Activated CD8-positive, alpha-beta T cell treated with anti-CD3 and anti-CD28 coated beads for 36 hours (primary cell): Measurements from ENCODE around the gene ANKRD33B. TPM values are rescaled to one million over a fixed set of nuclear protein-coding genes. Genes with fewer than 3 reads are reported as not detected.

Experiments
- ATAC-seq: fragments of 200-7000 bp; cut with Tn5 transposase; one replicate; pipeline ENCODE4 v1.10.0; 2021; ENCODE audit warnings: mild to moderate bottlenecking, moderate library complexity
- CTCF ChIA-PET: fragments of 350-600 bp; sonication (Branson Sonifier 250); formaldehyde crosslinking; loops from one replicate; lab custom pipeline; 2021; ENCODE audit warnings: antibody characterized with exemption; lab: Charles Lee
- POLR2A ChIA-PET: fragments of 350-600 bp; sonication (Branson Sonifier 250); formaldehyde crosslinking; loops from one replicate; lab custom pipeline; 2021; ENCODE audit warnings: antibody characterized with exemption; lab: Charles Lee
- DNase-seq: peaks from one replicate; pipeline ENCODE4 v3.0.0-alpha.2; 2020
- H3K27ac Mint-ChIP-seq: one replicate; pipeline ENCODE4 v1.8.0; 2021; ENCODE audit warnings: mild to moderate bottlenecking, mixed read lengths
- H3K27me3 Mint-ChIP-seq: one replicate; pipeline ENCODE4 v1.8.0; 2021; ENCODE audit warnings: mixed read lengths
- H3K36me3 Mint-ChIP-seq: one replicate; pipeline ENCODE4 v1.8.0; 2021; ENCODE audit warnings: low read depth, mixed read lengths
- H3K4me1 Mint-ChIP-seq: one replicate; pipeline ENCODE4 v1.8.0; 2021; ENCODE audit warnings: low read depth, mixed read lengths
- H3K4me3 Mint-ChIP-seq: one replicate; pipeline ENCODE4 v1.8.0; 2021; ENCODE audit warnings: mild to moderate bottlenecking, moderate library complexity, mixed read lengths
- H3K9me3 Mint-ChIP-seq: one replicate; pipeline ENCODE4 v1.8.0; 2021; ENCODE audit warnings: mixed read lengths
- intact Hi-C: fragments of 100-400 bp; cut with micrococcal nuclease; formaldehyde crosslinking; loops from one replicate; pipeline ENCODE4 v1.10.0; 2022
- total RNA-seq, 2 experiments: library from RNA; stranded (reverse); gene quantifications; one replicate each; pipeline ENCODE4 v1.2.3, GENCODE V29; 2021
- TF ChIP-seq, protein P1 (sequence below): fragments of 200-600 bp; IDR thresholded peaks from one replicate; pipeline ENCODE4 v1.8.0; 2022; ENCODE audit warnings: antibody characterized with exemption, mild to moderate bottlenecking

Gene ANKRD33B
- total RNA-seq, 2 experiments from 2014 or later = 13.6 to 13.8 TPM

DNA sequence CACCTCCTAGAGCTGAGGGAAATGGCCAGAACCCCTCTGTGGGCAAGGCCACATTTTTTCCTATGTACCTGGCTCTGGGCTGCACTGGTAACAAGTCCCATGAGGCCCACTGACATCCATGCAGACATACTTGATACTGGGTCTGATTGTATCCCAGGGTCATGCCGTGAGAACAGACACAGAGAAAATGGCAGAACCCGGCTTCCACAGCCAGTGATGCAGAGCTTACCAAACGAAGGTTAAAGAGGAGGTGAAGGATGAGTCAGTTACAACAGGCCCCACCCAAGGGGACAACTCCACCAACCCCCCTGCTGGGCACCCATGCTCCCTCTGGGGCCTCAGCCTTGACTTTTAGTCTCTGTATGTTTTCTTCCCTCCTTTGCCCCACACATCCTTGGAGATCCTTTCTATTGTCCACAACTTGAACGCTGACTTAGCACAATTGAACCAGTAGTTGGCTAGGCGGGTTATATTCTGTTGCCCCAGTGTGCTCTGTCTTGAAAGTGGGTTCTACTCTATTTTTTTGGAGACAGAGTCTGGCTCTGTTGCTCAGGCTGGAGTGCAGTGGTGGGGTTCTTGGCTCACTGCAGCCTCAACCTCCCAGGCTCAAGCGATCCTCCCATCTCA is 103.7 kb downstream of the ANKRD33B start:
- TF ChIP-seq, protein P1, sequence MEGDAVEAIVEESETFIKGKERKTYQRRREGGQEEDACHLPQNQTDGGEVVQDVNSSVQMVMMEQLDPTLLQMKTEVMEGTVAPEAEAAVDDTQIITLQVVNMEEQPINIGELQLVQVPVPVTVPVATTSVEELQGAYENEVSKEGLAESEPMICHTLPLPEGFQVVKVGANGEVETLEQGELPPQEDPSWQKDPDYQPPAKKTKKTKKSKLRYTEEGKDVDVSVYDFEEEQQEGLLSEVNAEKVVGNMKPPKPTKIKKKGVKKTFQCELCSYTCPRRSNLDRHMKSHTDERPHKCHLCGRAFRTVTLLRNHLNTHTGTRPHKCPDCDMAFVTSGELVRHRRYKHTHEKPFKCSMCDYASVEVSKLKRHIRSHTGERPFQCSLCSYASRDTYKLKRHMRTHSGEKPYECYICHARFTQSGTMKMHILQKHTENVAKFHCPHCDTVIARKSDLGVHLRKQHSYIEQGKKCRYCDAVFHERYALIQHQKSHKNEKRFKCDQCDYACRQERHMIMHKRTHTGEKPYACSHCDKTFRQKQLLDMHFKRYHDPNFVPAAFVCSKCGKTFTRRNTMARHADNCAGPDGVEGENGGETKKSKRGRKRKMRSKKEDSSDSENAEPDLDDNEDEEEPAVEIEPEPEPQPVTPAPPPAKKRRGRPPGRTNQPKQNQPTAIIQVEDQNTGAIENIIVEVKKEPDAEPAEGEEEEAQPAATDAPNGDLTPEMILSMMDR = no peak
- H3K9me3 Mint-ChIP-seq = no peaks in the 10 kb centered on the region
- no peak for DNase-seq
- no peaks in the 10 kb centered on the region for H3K4me1 Mint-ChIP-seq
- no peak overlapping the region for H3K27ac Mint-ChIP-seq
- H3K27me3 Mint-ChIP-seq = peaks cover 1% of the 10 kb centered on the region
- no peak overlapping the region for H3K4me3 Mint-ChIP-seq
- intact Hi-C loops = no loop called here
- H3K36me3 Mint-ChIP-seq = no peaks in the 10 kb centered on the region
- no peak for ATAC-seq
- ChIA-PET POLR2A (interaction anchor here (1.6 kb wide), 1 partner anchor 12 kb away, joined by 6 read pairs; no protein-coding TSS in a partner anchor), CTCF (no interaction called here)

DNA sequence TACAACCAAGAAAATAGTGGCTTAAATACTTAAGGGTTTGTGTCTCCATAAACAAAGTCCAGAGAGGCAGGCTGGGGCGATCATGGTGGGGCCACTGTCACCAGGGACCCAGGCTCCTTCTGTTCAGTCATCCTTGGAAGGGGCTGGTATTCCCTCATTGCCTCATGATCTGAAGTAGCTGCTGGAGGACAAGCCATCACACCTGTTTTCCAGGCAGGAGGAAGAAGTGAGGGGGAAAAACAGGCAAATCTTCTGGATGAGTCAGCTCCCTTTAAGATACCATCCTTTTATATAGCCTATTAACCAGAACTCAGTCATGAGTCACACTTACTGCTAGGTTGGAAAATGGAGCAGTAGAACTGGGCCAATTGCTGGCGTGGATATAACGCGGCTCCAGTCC is 104.8 kb downstream of the ANKRD33B start:
- no peak overlapping the region for H3K27ac Mint-ChIP-seq
- H3K4me3 Mint-ChIP-seq = no peak overlapping the region
- no peaks in the 10 kb centered on the region for H3K9me3 Mint-ChIP-seq
- POLR2A ChIA-PET = interaction anchor here (0.6 kb wide), 1 partner anchor 20 kb away, joined by 3 read pairs; no protein-coding TSS in a partner anchor
- CTCF ChIA-PET = no interaction called here
- intact Hi-C loops = no loop called here
- DNase-seq (no peak), ATAC-seq (no peak)
- no peaks in the 10 kb centered on the region for H3K36me3 Mint-ChIP-seq
- no peaks in the 10 kb centered on the region for H3K4me1 Mint-ChIP-seq
- TF ChIP-seq, protein P1 = no peak
- peaks cover 1% of the 10 kb centered on the region for H3K27me3 Mint-ChIP-seq

DNA sequence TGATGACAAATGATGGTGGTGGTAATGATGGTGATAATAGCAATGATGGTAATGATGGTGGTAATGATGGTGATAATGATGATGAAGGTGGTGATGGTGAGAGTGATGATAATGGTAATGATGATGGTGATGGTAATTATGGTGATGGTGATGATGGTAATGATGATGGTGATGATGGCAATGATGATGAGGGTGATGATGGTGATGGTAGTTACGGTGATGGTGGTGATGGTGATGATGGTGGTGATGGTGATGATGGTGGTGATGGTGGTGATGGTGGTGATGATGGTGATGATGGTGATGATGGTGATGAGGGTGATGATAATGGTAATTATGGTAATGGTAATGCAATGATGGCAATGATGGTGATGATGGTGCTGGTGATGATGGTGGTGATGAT is 106.1 kb downstream of the ANKRD33B start:
- ATAC-seq (no peak), DNase-seq (no peak)
- Mint-ChIP-seq H3K27ac (no peak overlapping the region), H3K4me1 (no peaks in the 10 kb centered on the region), H3K4me3 (no peak overlapping the region), H3K36me3 (no peaks in the 10 kb centered on the region), H3K9me3 (no peaks in the 10 kb centered on the region), H3K27me3 (peaks cover 1% of the 10 kb centered on the region)
- intact Hi-C loops = no loop called here
- ChIA-PET POLR2A (no interaction called here), CTCF (interaction anchor here (1.0 kb wide), 1 partner anchor 32 kb away, joined by 3 read pairs; no protein-coding TSS in a partner anchor)
- TF ChIP-seq, protein P1 = no peak

DNA sequence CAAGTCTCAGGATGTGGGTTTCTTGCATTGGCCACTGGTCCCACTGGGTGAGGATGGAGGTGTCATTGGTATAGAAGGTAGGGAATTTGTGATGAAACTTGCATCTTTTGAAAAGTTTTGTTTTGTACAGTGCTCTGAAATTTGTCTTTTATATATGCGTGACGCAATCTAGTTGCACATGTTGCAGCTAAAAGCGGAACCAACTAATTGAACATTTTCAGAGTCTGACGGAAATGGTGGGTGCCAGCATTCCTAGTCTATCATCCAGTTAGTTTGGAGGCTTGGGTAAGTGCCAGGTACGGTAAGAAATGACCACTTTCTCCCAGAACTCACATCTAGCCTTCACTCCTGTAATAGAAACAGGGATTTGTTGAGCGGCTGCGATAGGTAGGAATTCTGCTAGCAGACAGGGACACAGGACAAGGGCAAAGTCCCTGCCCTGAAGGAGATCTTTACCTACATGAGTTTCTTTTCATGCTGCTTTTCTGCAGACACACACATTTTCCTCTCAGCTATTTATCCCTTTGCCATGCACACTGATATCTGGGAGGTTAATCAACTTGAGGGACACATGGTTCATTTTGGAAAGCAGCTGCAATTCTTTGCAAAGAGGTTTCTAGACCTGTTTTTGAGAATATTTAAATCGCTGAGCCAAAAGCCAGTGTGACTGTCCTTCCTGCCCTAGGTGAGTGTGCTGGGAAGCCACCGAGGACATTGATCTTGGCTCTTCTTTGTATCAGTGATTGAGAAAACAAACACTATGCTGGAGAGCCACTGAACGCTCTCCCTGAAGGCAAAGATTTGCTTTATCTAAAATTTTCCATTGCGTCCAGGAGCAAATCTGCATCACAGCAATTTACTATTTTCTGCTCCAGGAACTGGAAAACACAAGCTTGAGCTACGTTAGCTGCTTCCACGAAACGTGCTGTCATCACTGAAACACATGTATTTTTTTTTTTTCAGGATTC is 107.5 kb downstream of the ANKRD33B start:
- no peaks in the 10 kb centered on the region for H3K9me3 Mint-ChIP-seq
- no peaks in the 10 kb centered on the region for H3K4me1 Mint-ChIP-seq
- intact Hi-C loops = no loop called here
- DNase-seq (no peak), ATAC-seq (no peak)
- H3K36me3 Mint-ChIP-seq = no peaks in the 10 kb centered on the region
- TF ChIP-seq, protein P1 = no peak
- ChIA-PET CTCF (no interaction called here), POLR2A (no interaction called here)
- H3K27ac Mint-ChIP-seq = no peak overlapping the region
- no peak overlapping the region for H3K4me3 Mint-ChIP-seq
- peaks cover 1% of the 10 kb centered on the region for H3K27me3 Mint-ChIP-seq
